Vagina (tissue), 2 donors: Measurements from ENCODE around the gene DNM3. TPM values are rescaled to one million over a fixed set of nuclear protein-coding genes. Genes with fewer than 3 reads are reported as not detected.

Experiments used
- DNase-seq, 2 donors: peaks; one replicate each; pipeline ENCODE4 v3.0.0-alpha.2; 2017; ENCODE audit errors: extremely low spot score in 2 of 2
- H3K27ac ChIP-seq: fragments of 200-600 bp; sonication (generic); one replicate; pipeline ENCODE4 v1.5.1; 2019
- H3K27me3 ChIP-seq: fragments of 200-600 bp; sonication (generic); one replicate; pipeline ENCODE4 v1.5.1; 2019
- H3K36me3 ChIP-seq, 2 donors: fragments of 200-600 bp; sonication (generic); one replicate each; pipeline ENCODE4 v1.5.1; 2017 to 2019
- H3K4me1 ChIP-seq: fragments of 200-600 bp; sonication (generic); one replicate; pipeline ENCODE4 v1.5.1; 2019
- H3K4me3 ChIP-seq, 2 donors: fragments of 200-600 bp; sonication (generic); 1 replicate in 1 of 2; 2 replicates in 1 of 2; pipeline ENCODE4 v1.5.1; 2016 to 2019
- H3K9me3 ChIP-seq: fragments of 200-600 bp; sonication (generic); one replicate; pipeline ENCODE4 v1.5.1; 2019
- CTCF ChIP-seq, 3 experiments: fragments of 450-650 bp in 2 of 3; fragments of 200-600 bp in 1 of 3; sonication (generic) in 1 of 3; IDR thresholded peaks; one replicate each; pipeline ENCODE4 v1.5.1; 2017 to 2019; ENCODE audit warnings: antibody characterized with exemption in 3 of 3, mild to moderate bottlenecking in 2 of 3, moderate library complexity in 2 of 3
- POLR2A ChIP-seq, 2 donors: fragments of 450-650 bp; IDR thresholded peaks; one replicate each; pipeline ENCODE4 v1.6.1; 2017; ENCODE audit warnings: antibody characterized with exemption in 2 of 2, mild to moderate bottlenecking in 2 of 2, moderate library complexity in 2 of 2
- POLR2AphosphoS5 ChIP-seq, 2 donors: sonication (generic); formaldehyde crosslinking; IDR thresholded peaks; one replicate each; pipeline ENCODE4 v1.9.0; 2017; ENCODE audit warnings: antibody characterized with exemption in 2 of 2, mild to moderate bottlenecking in 2 of 2, low read depth in 1 of 2; ENCODE audit not compliant: insufficient read depth in 1 of 2
- intact Hi-C: fragments of 100-400 bp; cut with DNase I; formaldehyde crosslinking; loops from one replicate; pipeline ENCODE4 v1.15.1; 2023
- total RNA-seq: library from RNA; depleted of rRNA; stranded (reverse); fragments of >200 nt; gene quantifications from one replicate; pipeline ENCODE4 v1.2.3, GENCODE V29; 2016

DNM3 gene
- total RNA-seq, 1 donor from 2014 or later = 15.5 TPM

GRCh38 chr1:172245788-172246187 is 404.5 kb downstream of the DNM3 start:
- Histone ChIP-seq H3K27me3 (no peaks in the 10 kb centered on the region), H3K9me3 (no peaks in the 10 kb centered on the region), H3K36me3 (no peaks in the 10 kb centered on the region), H3K27ac (no peak overlapping the region), H3K4me3 (no peak overlapping the region), H3K4me1 (peaks cover 4% of the 10 kb centered on the region)
- DNase-seq = no peak
- no peak for TF ChIP-seq POLR2A (IDR thresholded peaks at IDR 0.05)
- TF ChIP-seq POLR2AphosphoS5 (IDR thresholded peaks at IDR 0.05; ENCODE audit: insufficient read depth in 1 of 2, low read depth in 1 of 2) = no peak
- no peak for TF ChIP-seq CTCF (IDR thresholded peaks at IDR 0.05)
- intact Hi-C loops = no loop called here

- intact Hi-C loops = no loop called here
- Histone ChIP-seq H3K4me3 (no peak overlapping the region), H3K27ac (no peak overlapping the region), H3K9me3 (no peaks in the 10 kb centered on the region), H3K4me1 (peaks cover 9% of the 10 kb centered on the region), H3K27me3 (no peaks in the 10 kb centered on the region), H3K36me3 (no peaks in the 10 kb centered on the region)
- no peak for DNase-seq
- TF ChIP-seq POLR2A (IDR thresholded peaks at IDR 0.05) (no peak), POLR2AphosphoS5 (IDR thresholded peaks at IDR 0.05; ENCODE audit: insufficient read depth in 1 of 2, low read depth in 1 of 2) (no peak), CTCF (IDR thresholded peaks at IDR 0.05) (no peak)
These were observed 405.5 kb downstream of the DNM3 start for GRCh38 chr1:172246521-172247390.

- intact Hi-C loops = no loop called here
- H3K27ac ChIP-seq = no peak overlapping the region
- DNase-seq = no peak
These were observed 410.2 kb downstream of the DNM3 start for GRCh38 chr1:172251486-172251885.

GRCh38 chr1:172252321-172252720 is 411.0 kb downstream of the DNM3 start:
- DNase-seq = no peak
- no peak for TF ChIP-seq POLR2AphosphoS5 (IDR thresholded peaks at IDR 0.05; ENCODE audit: insufficient read depth in 1 of 2, low read depth in 1 of 2)
- no peak for TF ChIP-seq CTCF (IDR thresholded peaks at IDR 0.05)
- no peak for TF ChIP-seq POLR2A (IDR thresholded peaks at IDR 0.05)
- Histone ChIP-seq H3K27ac (no peak overlapping the region), H3K36me3 (no peaks in the 10 kb centered on the region), H3K4me3 (no peak overlapping the region), H3K9me3 (no peaks in the 10 kb centered on the region), H3K27me3 (no peaks in the 10 kb centered on the region), H3K4me1 (peaks cover 16% of the 10 kb centered on the region)
- intact Hi-C loops = no loop called here

More at GRCh38 chr1:172251486-172251885, 410.2 kb downstream of the DNM3 start:
- H3K9me3 ChIP-seq = no peaks in the 10 kb centered on the region
- H3K36me3 ChIP-seq = no peaks in the 10 kb centered on the region
- no peak overlapping the region for H3K4me3 ChIP-seq
- no peaks in the 10 kb centered on the region for H3K27me3 ChIP-seq
- TF ChIP-seq CTCF (IDR thresholded peaks at IDR 0.05) (no peak), POLR2AphosphoS5 (IDR thresholded peaks at IDR 0.05; ENCODE audit: insufficient read depth in 1 of 2, low read depth in 1 of 2) (no peak)
- peaks cover 16% of the 10 kb centered on the region for H3K4me1 ChIP-seq

- Histone ChIP-seq H3K4me1 (peaks cover 16% of the 10 kb centered on the region), H3K4me3 (no peak overlapping the region), H3K27ac (no peak overlapping the region), H3K36me3 (no peaks in the 10 kb centered on the region), H3K27me3 (no peaks in the 10 kb centered on the region), H3K9me3 (no peaks in the 10 kb centered on the region)
- intact Hi-C loops = no loop called here
- DNase-seq = no peak
- TF ChIP-seq CTCF (IDR thresholded peaks at IDR 0.05) (no peak), POLR2A (IDR thresholded peaks at IDR 0.05) (no peak), POLR2AphosphoS5 (IDR thresholded peaks at IDR 0.05; ENCODE audit: insufficient read depth in 1 of 2, low read depth in 1 of 2) (no peak)
These were observed 411.7 kb downstream of the DNM3 start for GRCh38 chr1:172252958-172253357.
